HepG2 (cell line): ENCODE data around the gene ARIH2. TPM values are rescaled to one million over a fixed set of nuclear protein-coding genes. Genes with fewer than 3 reads are reported as not detected.

Experiments used
- ATAC-seq: fragments of 200-7000 bp; cut with Tn5 transposase; 3 replicates; pipeline ENCODE4 v1.9.1; 2020; ENCODE audit warnings: mild to moderate bottlenecking, moderate library complexity
- BruUV-seq: library from RNA; stranded (reverse); fragments of 400-500 nt; replicated peaks from 2 replicates; lab custom pipeline; 2021; lab: Mats Ljungman, UMichigan
- CTCF ChIA-PET: fragments of 300-600 bp; formaldehyde crosslinking; extraction: SDS; loops from one replicate; lab custom pipeline; 2021; ENCODE audit warnings: low total read pairs, inconsistent platforms, low intra/inter-chr PET ratio; lab: Yijun Ruan, JAX
- POLR2A ChIA-PET: fragments of 350-600 bp; sonication (Branson Sonifier 250); formaldehyde crosslinking; loops from one replicate; lab custom pipeline; 2020; ENCODE audit warnings: antibody characterized with exemption, inconsistent platforms; lab: Yijun Ruan, JAX
- DNase-seq: peaks from one replicate; pipeline ENCODE4 v3.0.0-alpha.2; 2015; ENCODE audit warnings: low spot score
- FAIRE-seq: peaks from 3 replicates; lab custom pipeline; 2011; peaks lifted over from hg19 to GRCh38; lab: Jason Lieb, UNC
- H2AFZ ChIP-seq: one replicate; pipeline ENCODE4 v1.6.1; 2011; ENCODE audit warnings: low read length, inconsistent platforms
- H3K27ac ChIP-seq: fragments of 300-600 bp; 3 replicates; pipeline ENCODE4 v1.8.0; 2011; ENCODE audit warnings: mixed run types, mild to moderate bottlenecking, mixed read lengths, low read length, inconsistent platforms; ENCODE audit not compliant: insufficient read depth; ENCODE audit errors: extremely low read length
- H3K27me3 ChIP-seq, 2 experiments: fragments of 200-600 bp in 1 of 2; 2 replicates in 1 of 2; 3 replicates in 1 of 2; pipeline versions ENCODE4 v1.6.0 to v1.8.0; 2011; ENCODE audit warnings: low read length in 2 of 2, mild to moderate bottlenecking in 2 of 2, moderate library complexity in 2 of 2, inconsistent platforms in 1 of 2; ENCODE audit not compliant: insufficient read depth in 2 of 2, control insufficient read depth in 1 of 2
- H3K36me3 ChIP-seq, 2 experiments: fragments of 200-600 bp in 1 of 2; replicated peaks in 1 of 2; 2 replicates in 1 of 2; 3 replicates in 1 of 2; pipeline versions ENCODE4 v1.5.1 to v1.8.0; 2011; ENCODE audit warnings: low read length in 2 of 2, inconsistent platforms in 1 of 2; ENCODE audit not compliant: insufficient read depth in 2 of 2, control insufficient read depth in 1 of 2
- H3K4me1 ChIP-seq: 2 replicates; pipeline ENCODE4 v1.5.1; 2012; ENCODE audit warnings: low read length, inconsistent platforms; ENCODE audit not compliant: insufficient read depth
- H3K4me2 ChIP-seq: 2 replicates; pipeline ENCODE4 v1.6.0; 2011; ENCODE audit warnings: low read depth, low read length, inconsistent platforms
- H3K4me3 ChIP-seq, 3 experiments: fragments of 200-600 bp in 1 of 3; sonication (generic), shearing (Covaris generic) in 1 of 3; replicated peaks in 1 of 3; 2 replicates each; pipeline ENCODE4 v1.5.1; 2011 to 2016; ENCODE audit warnings: low read length in 3 of 3, inconsistent platforms in 2 of 3, low read depth in 2 of 3, mild to moderate bottlenecking in 2 of 3, control low read depth in 1 of 3, mixed read lengths in 1 of 3; ENCODE audit not compliant: insufficient read depth in 1 of 3
- H3K79me2 ChIP-seq: one replicate; pipeline ENCODE4 v1.6.1; 2011; ENCODE audit warnings: low read length, inconsistent platforms; ENCODE audit not compliant: insufficient read depth
- H3K9ac ChIP-seq: 2 replicates; pipeline ENCODE4 v1.6.0; 2011; ENCODE audit warnings: mild to moderate bottlenecking, low read depth, low read length, inconsistent platforms; ENCODE audit not compliant: insufficient read depth
- H3K9me3 ChIP-seq: 2 replicates; pipeline ENCODE4 v1.5.1; 2012; ENCODE audit warnings: mild to moderate bottlenecking, low read length
- H4K20me1 ChIP-seq: 2 replicates; pipeline ENCODE4 v1.6.0; 2011; ENCODE audit warnings: inconsistent platforms, mild to moderate bottlenecking, low read length, moderate library complexity; ENCODE audit not compliant: insufficient read depth
- HNRNPH1 ChIP-seq: fragments of 200-400 bp; formaldehyde crosslinking; optimal IDR thresholded peaks from 2 replicates; pipeline ENCODE3; 2017; ENCODE audit warnings: mild to moderate bottlenecking, low read depth, low read length
- TRIM24 ChIP-seq: sonication (generic); formaldehyde crosslinking; IDR thresholded peaks from 2 replicates; pipeline ENCODE4 v1.8.0; 2022; ENCODE audit warnings: mild to moderate bottlenecking, missing genetic modification reagents
- ZFP91 ChIP-seq: sonication (generic); formaldehyde crosslinking; IDR thresholded peaks from 2 replicates; pipeline ENCODE4 v1.9.0; 2022; ENCODE audit warnings: missing genetic modification reagents, mild to moderate bottlenecking, borderline replicate concordance
- ZNF17 ChIP-seq: sonication (generic); formaldehyde crosslinking; IDR thresholded peaks from 2 replicates; pipeline ENCODE4 v1.5.0; 2020; ENCODE audit warnings: mild to moderate bottlenecking, missing genetic modification reagents
- ZNF264 ChIP-seq: sonication (generic); formaldehyde crosslinking; IDR thresholded peaks from 2 replicates; pipeline ENCODE4 v1.4.0; 2020; ENCODE audit warnings: missing genetic modification reagents
- WGBS: methylation state at CpG from one replicate; pipeline ENCODE4 v1.1.6; 2017; ENCODE audit warnings: low lambda C conversion rate; 5-methylcytosine and 5-hydroxymethylcytosine counted together
- in situ Hi-C: cut with HindIII; loops from 2 replicates; pipeline ENCODE4 v1.10.0; 2017; ENCODE audit warnings: low pct_unique_long_range_greater_than_20kb; ENCODE audit not compliant: extremely low pct_ligation_motif_present
- intact Hi-C: fragments of 100-400 bp; cut with micrococcal nuclease; formaldehyde crosslinking; loops from one replicate; pipeline ENCODE4 v1.10.0; 2022; ENCODE audit not compliant: unreplicated experiment
- polyA plus RNA-seq, 8 experiments: library from polyadenylated mRNA; depleted of rRNA in 3 of 8; stranded (reverse) in 7 of 8; unstranded in 1 of 8; fragments of >200 nt; fragmentation: Illumina TruSeq in 4 of 8; extraction: Trizol in 4 of 8; gene quantifications; 2 replicates each; pipeline versions ENCODE4 v1.2.1 to v1.2.3, GENCODE V29; 2011 to 2016; ENCODE audit warnings: low read depth in 4 of 8, missing spikeins in 1 of 8, mixed read lengths in 1 of 8; ENCODE audit not compliant: insufficient read depth in 1 of 8
- total RNA-seq, 5 experiments: library from RNA; depleted of rRNA; stranded (reverse); fragments of >200 nt; fragmentation: Illumina TruSeq; extraction: Trizol; gene quantifications; 2 replicates each; pipeline ENCODE4 v1.2.3, GENCODE V29; 2016; ENCODE audit warnings: low read depth in 1 of 5
- TF ChIP-seq, protein P1 (sequence below): sonication (generic); formaldehyde crosslinking; IDR thresholded peaks from 2 replicates; pipeline ENCODE4 v1.5.1; 2020; ENCODE audit warnings: missing genetic modification reagents, mild to moderate bottlenecking, borderline replicate concordance

The ARIH2 gene
- total and polyA plus RNA-seq, 2 of the 13 experiments (the other 11 are each of a cell fraction or from before 2014, with no cell fraction given), result 64.8 to 83.3 TPM

DNA sequence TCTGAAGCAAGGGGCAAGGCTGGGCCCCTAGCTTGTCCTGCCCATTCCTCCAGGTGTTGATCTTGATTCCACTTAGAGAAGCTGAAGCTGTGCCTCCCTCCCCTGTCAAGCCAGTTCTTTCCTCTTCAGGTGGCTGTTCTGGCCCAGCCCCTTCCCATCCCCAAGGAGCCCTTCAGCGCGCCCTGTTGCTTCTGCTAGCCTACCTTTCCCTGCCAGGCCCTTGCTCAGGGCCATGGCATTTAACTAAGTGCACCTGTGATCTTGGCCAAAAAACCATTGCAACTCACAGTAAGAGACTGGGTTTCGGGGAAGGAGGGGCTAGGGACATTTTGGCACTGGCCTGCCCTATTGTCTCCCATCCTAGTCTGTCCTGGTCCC, 86.7 kb downstream of the ARIH2 start:
- FAIRE-seq (no peak), DNase-seq (no peak), ATAC-seq (no peak)
- H4K20me1 ChIP-seq, result peaks cover 8% of the 10 kb centered on the region
- in situ Hi-C loops, result no loop called here
- no peaks in the 10 kb centered on the region for H3K36me3 ChIP-seq
- H3K4me2 ChIP-seq, result peak overlapping the region; percentile 57; the same call in 1 of the 2 replicates
- POLR2A ChIA-PET, result interaction anchor here (0.7 to 12.8 kb wide), 3 partner anchors 17 to 88 kb away, joined by 3 to 280 read pairs (median 42); partner anchors contain the start of genes DALRD3, NDUFAF3 and QRICH1
- CTCF ChIA-PET, result no interaction called here
- BruUV-seq, result no TSS peak
- 96% methylated on average over 3 of the region's 3 CpGs for WGBS
- H3K4me3 ChIP-seq, result peak overlapping the region in 1 of 3 experiments; percentile 32; a peak in 1 of 6 replicates
- intact Hi-C loops, result no loop called here
- no peaks in the 10 kb centered on the region for H3K9me3 ChIP-seq
- no peak overlapping the region for H3K9ac ChIP-seq
- H3K27me3 ChIP-seq, result no peaks in the 10 kb centered on the region
- peaks cover 75% of the 10 kb centered on the region for H3K4me1 ChIP-seq
- TF ChIP-seq ZNF17 (CRISPR knock-in tag) (no peak), HNRNPH1 (no peak), ZFP91 (0 out of 2 replicates have a peak, but pooled peaks have one; percentile 10), TRIM24 (CRISPR knock-in tag) (no peak), ZNF264 (no peak)
- TF ChIP-seq, protein P1, sequence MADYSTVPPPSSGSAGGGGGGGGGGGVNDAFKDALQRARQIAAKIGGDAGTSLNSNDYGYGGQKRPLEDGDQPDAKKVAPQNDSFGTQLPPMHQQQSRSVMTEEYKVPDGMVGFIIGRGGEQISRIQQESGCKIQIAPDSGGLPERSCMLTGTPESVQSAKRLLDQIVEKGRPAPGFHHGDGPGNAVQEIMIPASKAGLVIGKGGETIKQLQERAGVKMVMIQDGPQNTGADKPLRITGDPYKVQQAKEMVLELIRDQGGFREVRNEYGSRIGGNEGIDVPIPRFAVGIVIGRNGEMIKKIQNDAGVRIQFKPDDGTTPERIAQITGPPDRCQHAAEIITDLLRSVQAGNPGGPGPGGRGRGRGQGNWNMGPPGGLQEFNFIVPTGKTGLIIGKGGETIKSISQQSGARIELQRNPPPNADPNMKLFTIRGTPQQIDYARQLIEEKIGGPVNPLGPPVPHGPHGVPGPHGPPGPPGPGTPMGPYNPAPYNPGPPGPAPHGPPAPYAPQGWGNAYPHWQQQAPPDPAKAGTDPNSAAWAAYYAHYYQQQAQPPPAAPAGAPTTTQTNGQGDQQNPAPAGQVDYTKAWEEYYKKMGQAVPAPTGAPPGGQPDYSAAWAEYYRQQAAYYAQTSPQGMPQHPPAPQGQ (CRISPR knock-in tag), result no peak
- TF ChIP-seq, all 625 proteins: peak for 1
- peaks cover 20% of the 10 kb centered on the region for H3K79me2 ChIP-seq
- no peak overlapping the region for H2AFZ ChIP-seq
- no peak overlapping the region for H3K27ac ChIP-seq
